K562 treated with DMSO at 1 percent for 48 hours (cell line): ENCODE measurements around the gene SYT4. TPM values are rescaled to one million over a fixed set of nuclear protein-coding genes. Genes with fewer than 3 reads are reported as not detected.

ENCODE experiments used
- total RNA-seq: library from RNA; unstranded; fragments of 300-600 nt; gene quantifications from 2 replicates; pipeline ENCODE4 v1.2.3, GENCODE V29; 2022; ENCODE audit warnings: low replicate concordance; ENCODE audit errors: extremely low read depth

The SYT4 gene, protein sequence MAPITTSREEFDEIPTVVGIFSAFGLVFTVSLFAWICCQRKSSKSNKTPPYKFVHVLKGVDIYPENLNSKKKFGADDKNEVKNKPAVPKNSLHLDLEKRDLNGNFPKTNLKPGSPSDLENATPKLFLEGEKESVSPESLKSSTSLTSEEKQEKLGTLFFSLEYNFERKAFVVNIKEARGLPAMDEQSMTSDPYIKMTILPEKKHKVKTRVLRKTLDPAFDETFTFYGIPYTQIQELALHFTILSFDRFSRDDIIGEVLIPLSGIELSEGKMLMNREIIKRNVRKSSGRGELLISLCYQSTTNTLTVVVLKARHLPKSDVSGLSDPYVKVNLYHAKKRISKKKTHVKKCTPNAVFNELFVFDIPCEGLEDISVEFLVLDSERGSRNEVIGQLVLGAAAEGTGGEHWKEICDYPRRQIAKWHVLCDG
- total RNA-seq = not detected in 2 replicates

DNA sequence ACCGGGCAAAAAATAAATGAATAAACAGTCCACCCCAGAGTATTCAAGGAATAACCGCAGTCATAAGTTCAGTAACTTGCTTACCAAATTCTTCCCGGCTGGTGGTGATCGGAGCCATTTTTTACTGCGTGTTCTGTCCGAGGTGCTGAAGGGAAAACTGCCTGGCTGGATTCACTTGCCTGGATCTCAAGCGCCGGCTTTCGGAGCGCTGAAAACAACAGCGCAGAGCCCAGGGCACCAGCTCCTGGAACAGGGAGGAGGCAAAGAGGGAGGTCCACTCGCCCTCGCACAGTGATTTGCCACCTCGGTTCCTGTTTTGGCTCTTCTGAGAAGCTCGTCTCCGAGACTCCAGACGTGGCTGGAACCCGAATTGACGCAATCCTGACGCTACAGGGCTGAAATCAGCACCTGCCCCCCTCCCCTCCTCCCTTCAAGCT lies at the start of gene SYT4:
Gene SYT4, minus strand, starts transcription at position 327 of the 437 bp plus-strand sequence. Its CDS starts 209 bp downstream, at position 118.

Other genes with a start within 250 kb of the SYT4 start
- gene RIT2, start 161.8 kb downstream of the SYT4 start, total RNA-seq = not detected in 2 replicates